Uterus (tissue), 4 donors: ENCODE data around the gene GSE1. TPM values are rescaled to one million over a fixed set of nuclear protein-coding genes. Genes with fewer than 3 reads are reported as not detected.

Experiments used
- DNase-seq, 2 donors: peaks; one replicate each; pipeline ENCODE4 v3.0.0-alpha.2; 2019 to 2020
- H3K27ac ChIP-seq, 2 donors: fragments of 200-600 bp; sonication (generic); 1 replicate in 1 of 2; 2 replicates in 1 of 2; pipeline ENCODE4 v1.5.1; 2016 to 2018
- H3K27me3 ChIP-seq, 2 donors: fragments of 200-600 bp; sonication (generic); one replicate each; pipeline ENCODE4 v1.5.1; 2018 to 2019; ENCODE audit warnings: control low read depth in 1 of 2
- H3K36me3 ChIP-seq, 2 donors: fragments of 200-600 bp; sonication (generic); one replicate each; pipeline ENCODE4 v1.5.1; 2019; ENCODE audit warnings: control low read depth in 1 of 2
- H3K4me1 ChIP-seq, 2 donors: fragments of 200-600 bp; sonication (generic); one replicate each; pipeline ENCODE4 v1.5.1; 2018 to 2019; ENCODE audit warnings: control low read depth in 1 of 2
- H3K4me3 ChIP-seq, 2 donors: fragments of 200-600 bp; sonication (generic); 1 replicate in 1 of 2; 2 replicates in 1 of 2; pipeline ENCODE4 v1.5.1; 2018 to 2019; ENCODE audit warnings: mild to moderate bottlenecking in 1 of 2
- H3K9me3 ChIP-seq, 2 donors: fragments of 200-600 bp; sonication (generic); one replicate each; pipeline ENCODE4 v1.5.1; 2019; ENCODE audit warnings: control low read depth in 1 of 2
- CTCF ChIP-seq, 4 experiments: fragments of 200-600 bp in 2 of 4; fragments of 450-650 bp in 2 of 4; sonication (generic) in 2 of 4; IDR thresholded peaks; one replicate each; pipeline ENCODE4 v1.5.1; 2016 to 2019; ENCODE audit warnings: antibody characterized with exemption in 4 of 4, mild to moderate bottlenecking in 2 of 4, moderate library complexity in 1 of 4
- POLR2A ChIP-seq, 2 donors: fragments of 450-650 bp; IDR thresholded peaks; one replicate each; pipeline ENCODE4 v1.6.1; 2016; ENCODE audit warnings: antibody characterized with exemption in 2 of 2, mild to moderate bottlenecking in 1 of 2, moderate library complexity in 1 of 2
- intact Hi-C: fragments of 100-400 bp; cut with DNase I; formaldehyde crosslinking; loops from one replicate; pipeline ENCODE4 v1.15.1; 2023; ENCODE audit warnings: low total_unique reads
- total RNA-seq, 4 donors: library from RNA; depleted of rRNA in 3 of 4; stranded (reverse); fragments of >200 nt in 3 of 4; gene quantifications; one replicate each; pipeline versions ENCODE4 v1.1.0 to v1.2.4, GENCODE V29; 2014 to 2023
- donor health status: DM: yes; HTN: yes; CAD: no.

Gene GSE1
- total RNA-seq, 4 donors from 2014 or later = 32.6 to 128 (median 73.9) TPM

GRCh38 chr16:85621698-85622428 is 8.7 kb downstream of the GSE1 start:
- intact Hi-C loops = no loop called here
- no peak for TF ChIP-seq CTCF (IDR thresholded peaks at IDR 0.05)
- TF ChIP-seq POLR2A (IDR thresholded peaks at IDR 0.05) = no peak

GRCh38 chr16:85622683-85623082 is 9.6 kb downstream of the GSE1 start:
- TF ChIP-seq CTCF (IDR thresholded peaks at IDR 0.05) (no peak), POLR2A (IDR thresholded peaks at IDR 0.05) (no peak)
- H3K36me3 ChIP-seq = no peaks in the 10 kb centered on the region
- H3K4me3 ChIP-seq = no peak overlapping the region
- DNase-seq = no peak
- no peak overlapping the region for H3K27ac ChIP-seq
- intact Hi-C loops = no loop called here
- no peaks in the 10 kb centered on the region for H3K9me3 ChIP-seq
- H3K4me1 ChIP-seq = peaks cover 0 to 7% of the 10 kb centered on the region in 2 donors
- H3K27me3 ChIP-seq = no peaks in the 10 kb centered on the region

More at GRCh38 chr16:85621698-85622428, 8.7 kb downstream of the GSE1 start:
- H3K36me3 ChIP-seq = no peaks in the 10 kb centered on the region
- H3K4me3 ChIP-seq = no peak overlapping the region
- no peak for DNase-seq
- H3K27ac ChIP-seq = no peak overlapping the region
- no peaks in the 10 kb centered on the region for H3K27me3 ChIP-seq
- H3K9me3 ChIP-seq = no peaks in the 10 kb centered on the region
- no peaks in the 10 kb centered on the region for H3K4me1 ChIP-seq

GRCh38 chr16:85623250-85623649 is 10.1 kb downstream of the GSE1 start:
- no peaks in the 10 kb centered on the region for H3K27me3 ChIP-seq
- intact Hi-C loops = no loop called here
- H3K27ac ChIP-seq = no peak overlapping the region
- peaks cover 0 to 10% of the 10 kb centered on the region in 2 donors for H3K4me1 ChIP-seq
- no peaks in the 10 kb centered on the region for H3K9me3 ChIP-seq
- DNase-seq = no peak
- TF ChIP-seq POLR2A (IDR thresholded peaks at IDR 0.05) = no peak
- TF ChIP-seq CTCF (IDR thresholded peaks at IDR 0.05) = no peak
- H3K4me3 ChIP-seq = no peak overlapping the region
- no peaks in the 10 kb centered on the region for H3K36me3 ChIP-seq

- no peaks in the 10 kb centered on the region for H3K9me3 ChIP-seq
- no peaks in the 10 kb centered on the region for H3K36me3 ChIP-seq
- peaks cover 0 to 10% of the 10 kb centered on the region in 2 donors for H3K4me1 ChIP-seq
- DNase-seq = no peak
- TF ChIP-seq POLR2A (IDR thresholded peaks at IDR 0.05) (no peak), CTCF (IDR thresholded peaks at IDR 0.05) (no peak)
- no peaks in the 10 kb centered on the region for H3K27me3 ChIP-seq
- intact Hi-C loops = no loop called here
- no peak overlapping the region for H3K27ac ChIP-seq
- H3K4me3 ChIP-seq = no peak overlapping the region
Observed at GRCh38 chr16:85623997-85624601, 11.0 kb downstream of the GSE1 start.

GRCh38 chr16:85624646-85625045 is 11.5 kb downstream of the GSE1 start:
- H3K4me3 ChIP-seq = no peak overlapping the region
- no peaks in the 10 kb centered on the region for H3K36me3 ChIP-seq
- no peak for DNase-seq
- peaks cover 0 to 10% of the 10 kb centered on the region in 2 donors for H3K4me1 ChIP-seq
- H3K27ac ChIP-seq = no peak overlapping the region
- intact Hi-C loops = no loop called here
- TF ChIP-seq CTCF (IDR thresholded peaks at IDR 0.05) (no peak), POLR2A (IDR thresholded peaks at IDR 0.05) (no peak)
- H3K9me3 ChIP-seq = no peaks in the 10 kb centered on the region
- H3K27me3 ChIP-seq = no peaks in the 10 kb centered on the region
